CD4-positive, alpha-beta T cell (primary cell): ENCODE results near the gene WDR38. TPM values are rescaled to one million over a fixed set of nuclear protein-coding genes. Genes with fewer than 3 reads are reported as not detected.

ENCODE experiments used
- ATAC-seq: fragments of 200-7000 bp; cut with Tn5 transposase; one replicate; pipeline ENCODE4 v1.10.0; 2022; ENCODE audit warnings: mild to moderate bottlenecking; ENCODE audit not compliant: poor library complexity
- CTCF ChIA-PET: fragments of 350-600 bp; sonication (Branson Sonifier 250); formaldehyde crosslinking; loops from one replicate; lab custom pipeline; 2021; ENCODE audit warnings: antibody characterized with exemption, inconsistent platforms; lab: Charles Lee
- POLR2A ChIA-PET: fragments of 350-600 bp; sonication (Branson Sonifier 250); formaldehyde crosslinking; loops from one replicate; lab custom pipeline; 2021; ENCODE audit warnings: antibody characterized with exemption, inconsistent platforms; lab: Charles Lee
- DNase-seq, 14 experiments: peaks; one replicate each; pipeline ENCODE4 v3.0.0-alpha.2; 2013 to 2020; ENCODE audit warnings: mixed read lengths in 2 of 14
- H3K27ac ChIP-seq, 2 donors: one replicate each; pipeline versions ENCODE4 v1.5.1 to v1.7.0; 2013; ENCODE audit warnings: low read length in 2 of 2, low read depth in 1 of 2, mild to moderate bottlenecking in 1 of 2
- H3K27me3 ChIP-seq, 2 experiments: 1 replicate in 1 of 2; 2 replicates in 1 of 2; pipeline versions ENCODE4 v1.6.1 to v1.7.0; 2013; ENCODE audit warnings: low read length in 2 of 2, control low read depth in 1 of 2, mild to moderate bottlenecking in 1 of 2, moderate library complexity in 1 of 2; ENCODE audit not compliant: insufficient read depth in 2 of 2, control insufficient read depth in 1 of 2
- H3K36me3 ChIP-seq: one replicate; pipeline ENCODE4 v1.6.1; 2013; ENCODE audit warnings: low read length, control low read depth; ENCODE audit not compliant: insufficient read depth
- H3K4me1 ChIP-seq: one replicate; pipeline ENCODE4 v1.6.1; 2013; ENCODE audit warnings: low read length, control low read depth; ENCODE audit not compliant: insufficient read depth
- H3K4me3 ChIP-seq: one replicate; pipeline ENCODE4 v1.5.1; 2013; ENCODE audit warnings: mild to moderate bottlenecking, low read length, moderate library complexity
- H3K9me3 ChIP-seq, 2 experiments: 1 replicate in 1 of 2; 2 replicates in 1 of 2; pipeline versions ENCODE4 v1.6.1 to v1.7.0; 2013; ENCODE audit warnings: low read length in 2 of 2, mild to moderate bottlenecking in 2 of 2, control low read depth in 1 of 2, moderate library complexity in 1 of 2; ENCODE audit not compliant: control insufficient read depth in 1 of 2, insufficient read depth in 1 of 2
- H3K27ac Mint-ChIP-seq: one replicate; pipeline ENCODE4 v1.8.0; 2020; ENCODE audit warnings: mixed read lengths
- H3K27me3 Mint-ChIP-seq: one replicate; pipeline ENCODE4 v1.8.0; 2021; ENCODE audit warnings: mixed read lengths
- H3K36me3 Mint-ChIP-seq: one replicate; pipeline ENCODE4 v1.8.0; 2021; ENCODE audit warnings: low read depth, mixed read lengths
- H3K4me1 Mint-ChIP-seq: one replicate; pipeline ENCODE4 v1.8.0; 2021; ENCODE audit warnings: low read depth, mixed read lengths
- H3K4me3 Mint-ChIP-seq: one replicate; pipeline ENCODE4 v1.8.0; 2020; ENCODE audit warnings: mild to moderate bottlenecking, mixed read lengths
- H3K9me3 Mint-ChIP-seq: one replicate; pipeline ENCODE4 v1.8.0; 2020; ENCODE audit warnings: mixed read lengths
- intact Hi-C, 2 experiments: fragments of 100-400 bp; cut with DNase I in 1 of 2; cut with micrococcal nuclease in 1 of 2; formaldehyde crosslinking; loops; one replicate each; pipeline versions ENCODE4 v1.15.1 to v1.9.0; 2023 to 2025; cut with DNase I, micrococcal nuclease
- total RNA-seq, 174 experiments: library from RNA in 2 of 174; stranded (reverse) in 2 of 174; gene quantifications; one replicate each; pipeline ENCODE4 v1.2.3 and lab custom pipeline; 2021 to 2026
- TF ChIP-seq, protein P1 (sequence below): fragments of 200-600 bp; IDR thresholded peaks from one replicate; pipeline ENCODE4 v1.8.0; 2022; ENCODE audit warnings: antibody characterized with exemption, mild to moderate bottlenecking

The WDR38 gene
- total RNA-seq, 2 experiments from 2014 or later, result not detected

DNA sequence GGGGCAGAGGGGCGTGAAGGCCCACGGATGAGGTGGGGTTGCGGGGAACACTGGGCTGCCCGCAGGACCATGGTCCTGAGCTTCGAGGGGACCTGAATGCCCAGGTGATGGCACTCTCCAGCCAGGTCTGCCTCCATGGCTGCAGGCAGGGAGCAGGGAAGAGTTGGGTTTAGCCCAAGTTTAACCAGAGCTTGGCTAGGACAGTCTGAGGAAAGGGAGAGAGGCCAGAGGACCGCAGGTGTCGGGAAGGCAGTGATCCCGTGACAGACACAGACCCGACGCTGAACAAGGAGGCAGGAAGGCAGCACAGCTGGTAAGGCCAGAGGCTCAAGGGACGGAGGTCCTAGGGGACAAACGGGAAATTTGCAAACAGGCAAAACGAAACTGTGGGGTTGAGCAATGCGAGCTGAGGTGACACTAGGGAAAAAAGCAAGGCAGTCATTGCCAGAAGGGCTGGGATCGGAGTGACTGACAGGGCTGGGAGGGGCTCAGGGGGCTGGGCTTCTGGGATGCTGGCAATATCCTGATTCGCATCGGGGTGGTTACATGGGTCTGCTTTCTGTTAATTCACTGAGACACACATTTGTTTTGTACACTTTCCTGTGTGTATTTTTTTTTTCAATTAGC, 33.7 kb downstream of the WDR38 start:
- Histone ChIP-seq H3K36me3 (peaks cover 70% of the 10 kb centered on the region), H3K9me3 (no peaks in the 10 kb centered on the region), H3K4me3 (no peak overlapping the region), H3K27ac (no peak overlapping the region), H3K27me3 (no peaks in the 10 kb centered on the region), H3K4me1 (no peaks in the 10 kb centered on the region)
- H3K4me1 Mint-ChIP-seq, result no peaks in the 10 kb centered on the region
- H3K27ac Mint-ChIP-seq, result no peak overlapping the region
- TF ChIP-seq, protein P1, sequence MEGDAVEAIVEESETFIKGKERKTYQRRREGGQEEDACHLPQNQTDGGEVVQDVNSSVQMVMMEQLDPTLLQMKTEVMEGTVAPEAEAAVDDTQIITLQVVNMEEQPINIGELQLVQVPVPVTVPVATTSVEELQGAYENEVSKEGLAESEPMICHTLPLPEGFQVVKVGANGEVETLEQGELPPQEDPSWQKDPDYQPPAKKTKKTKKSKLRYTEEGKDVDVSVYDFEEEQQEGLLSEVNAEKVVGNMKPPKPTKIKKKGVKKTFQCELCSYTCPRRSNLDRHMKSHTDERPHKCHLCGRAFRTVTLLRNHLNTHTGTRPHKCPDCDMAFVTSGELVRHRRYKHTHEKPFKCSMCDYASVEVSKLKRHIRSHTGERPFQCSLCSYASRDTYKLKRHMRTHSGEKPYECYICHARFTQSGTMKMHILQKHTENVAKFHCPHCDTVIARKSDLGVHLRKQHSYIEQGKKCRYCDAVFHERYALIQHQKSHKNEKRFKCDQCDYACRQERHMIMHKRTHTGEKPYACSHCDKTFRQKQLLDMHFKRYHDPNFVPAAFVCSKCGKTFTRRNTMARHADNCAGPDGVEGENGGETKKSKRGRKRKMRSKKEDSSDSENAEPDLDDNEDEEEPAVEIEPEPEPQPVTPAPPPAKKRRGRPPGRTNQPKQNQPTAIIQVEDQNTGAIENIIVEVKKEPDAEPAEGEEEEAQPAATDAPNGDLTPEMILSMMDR, result no peak
- no peak overlapping the region for H3K4me3 Mint-ChIP-seq
- DNase-seq (no peak), ATAC-seq (no peak)
- POLR2A ChIA-PET, result no interaction called here
- intact Hi-C loops, result no loop called here
- peaks cover 7% of the 10 kb centered on the region for H3K27me3 Mint-ChIP-seq
- no peaks in the 10 kb centered on the region for H3K9me3 Mint-ChIP-seq
- H3K36me3 Mint-ChIP-seq, result peaks cover 91% of the 10 kb centered on the region
- CTCF ChIA-PET, result interaction anchor here (0.7 kb wide), 1 partner anchor 34 kb away, joined by 3 read pairs; the partner anchor contains the start of gene WDR38

DNA sequence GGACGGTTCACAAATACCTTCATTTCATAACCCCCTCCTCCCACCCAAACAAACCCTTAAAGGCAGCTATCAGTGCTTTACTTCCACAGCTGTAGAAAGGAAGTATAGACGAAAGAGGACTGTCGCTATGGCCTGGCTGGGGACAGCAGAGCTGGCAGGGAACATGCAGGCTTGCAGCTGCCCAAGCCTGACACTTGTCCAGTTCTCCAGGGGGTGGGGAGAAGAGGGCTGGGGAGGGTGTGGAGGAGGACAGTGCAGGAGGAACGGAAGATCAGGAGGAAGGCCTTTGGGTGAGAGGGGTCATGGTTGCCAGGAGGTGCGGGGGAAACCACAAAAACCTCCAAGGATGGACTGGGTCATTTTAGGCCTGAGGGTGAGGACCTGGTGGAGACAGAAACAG, 34.6 kb downstream of the WDR38 start:
- H3K9me3 Mint-ChIP-seq, result no peaks in the 10 kb centered on the region
- intact Hi-C loops, result no loop called here
- H3K9me3 ChIP-seq, result no peaks in the 10 kb centered on the region
- H3K4me3 ChIP-seq, result no peak overlapping the region
- H3K36me3 ChIP-seq, result peaks cover 67% of the 10 kb centered on the region
- H3K4me3 Mint-ChIP-seq, result no peak overlapping the region
- DNase-seq, result no peak
- H3K4me1 ChIP-seq, result no peaks in the 10 kb centered on the region
- ChIA-PET POLR2A (no interaction called here), CTCF (no interaction called here)
- no peak overlapping the region for H3K27ac Mint-ChIP-seq
- peaks cover 83% of the 10 kb centered on the region for H3K36me3 Mint-ChIP-seq
- no peaks in the 10 kb centered on the region for H3K27me3 ChIP-seq
- TF ChIP-seq, protein P1, result no peak
- ATAC-seq, result no peak
- H3K27ac ChIP-seq, result no peak overlapping the region
- H3K4me1 Mint-ChIP-seq, result no peaks in the 10 kb centered on the region
- peaks cover 7% of the 10 kb centered on the region for H3K27me3 Mint-ChIP-seq

DNA sequence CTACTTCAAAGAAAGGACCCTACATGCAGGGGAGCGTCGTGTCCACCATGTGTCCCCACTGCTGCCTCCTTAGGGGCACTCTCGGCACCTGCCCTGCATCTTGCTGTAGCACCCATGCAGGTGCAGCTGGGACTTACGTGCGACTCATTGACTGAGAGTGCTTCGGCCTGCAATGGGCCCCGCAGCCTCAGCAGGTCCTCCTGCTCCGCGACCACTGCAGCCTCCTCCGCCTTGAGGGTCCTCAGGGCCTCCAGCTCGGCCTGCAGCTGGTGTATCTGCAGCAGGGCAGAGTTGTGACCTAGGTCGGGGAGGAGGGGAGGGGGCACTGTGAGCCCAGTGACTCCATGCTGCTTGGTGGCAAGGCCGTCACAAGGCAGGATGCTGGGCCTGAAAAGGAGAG, 35.7 kb downstream of the WDR38 start:
- Mint-ChIP-seq H3K27me3 (peaks cover 7% of the 10 kb centered on the region), H3K36me3 (peaks cover 85% of the 10 kb centered on the region), H3K27ac (no peak overlapping the region), H3K4me1 (no peaks in the 10 kb centered on the region), H3K4me3 (no peak overlapping the region), H3K9me3 (no peaks in the 10 kb centered on the region)
- H3K36me3 ChIP-seq, result peaks cover 79% of the 10 kb centered on the region
- H3K4me3 ChIP-seq, result no peak overlapping the region
- no peaks in the 10 kb centered on the region for H3K9me3 ChIP-seq
- H3K4me1 ChIP-seq, result no peaks in the 10 kb centered on the region
- ChIA-PET CTCF (no interaction called here), POLR2A (interaction anchor here (0.6 kb wide), 1 partner anchor 426 kb away, joined by 3 read pairs; no protein-coding TSS in a partner anchor)
- TF ChIP-seq, protein P1, result no peak
- no peak overlapping the region for H3K27ac ChIP-seq
- no peak for DNase-seq
- no peak for ATAC-seq
- no peaks in the 10 kb centered on the region for H3K27me3 ChIP-seq
- intact Hi-C loops, result no loop called here
